B cell (primary cell): ENCODE data around the gene MAN1B1. TPM values are rescaled to one million over a fixed set of nuclear protein-coding genes. Genes with fewer than 3 reads are reported as not detected.
A peak's percentile ranks its signal among the peaks of the same experiment; 100 is the strongest.

Experiments used
- ATAC-seq: fragments of 200-7000 bp; cut with Tn5 transposase; one replicate; pipeline ENCODE4 v1.10.0; 2021; ENCODE audit warnings: low read depth, mild to moderate bottlenecking, moderate number of reproducible peaks, moderate library complexity
- CTCF ChIA-PET: fragments of 350-600 bp; sonication (Branson Sonifier 250); formaldehyde crosslinking; loops from one replicate; lab custom pipeline; 2021; ENCODE audit warnings: antibody characterized with exemption, inconsistent platforms; lab: Charles Lee
- POLR2A ChIA-PET: fragments of 350-600 bp; sonication (Branson Sonifier 250); formaldehyde crosslinking; loops from one replicate; lab custom pipeline; 2021; ENCODE audit warnings: antibody characterized with exemption; lab: Charles Lee
- DNase-seq: peaks from one replicate; pipeline ENCODE4 v3.0.0; 2013
- H2AFZ ChIP-seq: 2 replicates; pipeline ENCODE4 v1.6.1; 2012; ENCODE audit warnings: mild to moderate bottlenecking, low read depth, low read length; ENCODE audit not compliant: insufficient read depth, poor library complexity, severe bottlenecking
- H3K27ac ChIP-seq, 2 donors: 1 replicate in 1 of 2; 2 replicates in 1 of 2; pipeline ENCODE4 v1.5.1; 2012 to 2013; ENCODE audit warnings: low read length in 2 of 2, mild to moderate bottlenecking in 2 of 2, moderate library complexity in 1 of 2
- H3K27me3 ChIP-seq, 4 experiments: fragments of 200-600 bp in 1 of 4; sonication (generic) in 1 of 4; replicated peaks in 1 of 4; 1 replicate in 2 of 4; 2 replicates in 2 of 4; pipeline versions ENCODE4 v1.6.1 to v1.7.0; 2013 to 2016; ENCODE audit warnings: low read length in 3 of 4, mild to moderate bottlenecking in 2 of 4, mixed read lengths in 1 of 4, moderate library complexity in 1 of 4; ENCODE audit not compliant: insufficient read depth in 4 of 4, control insufficient read depth in 3 of 4; ENCODE audit errors: control extremely low read depth in 1 of 4
- H3K36me3 ChIP-seq, 2 experiments: replicated peaks in 1 of 2; 1 replicate in 1 of 2; 2 replicates in 1 of 2; pipeline versions ENCODE4 v1.6.1 to v1.7.1; 2013; ENCODE audit warnings: low read length in 1 of 2; ENCODE audit not compliant: insufficient read depth in 2 of 2, control insufficient read depth in 1 of 2; ENCODE audit errors: control extremely low read depth in 1 of 2, extremely low read depth in 1 of 2
- H3K4me1 ChIP-seq, 2 donors: fragments of 200-600 bp in 1 of 2; sonication (generic) in 1 of 2; 1 replicate in 1 of 2; 2 replicates in 1 of 2; pipeline versions ENCODE4 v1.5.1 to v1.6.1; 2013 to 2017; ENCODE audit warnings: low read length in 2 of 2; ENCODE audit not compliant: control insufficient read depth in 2 of 2, insufficient read depth in 2 of 2
- H3K4me2 ChIP-seq: replicated peaks from 2 replicates; pipeline ENCODE3; 2012; ENCODE audit warnings: mild to moderate bottlenecking, low read depth, low read length; ENCODE audit not compliant: poor library complexity, severe bottlenecking
- H3K4me3 ChIP-seq, 5 experiments: fragments of 200-600 bp in 1 of 5; sonication (generic) in 1 of 5; 1 replicate in 3 of 5; 2 replicates in 2 of 5; pipeline versions ENCODE4 v1.5.1 to v1.7.0; 2011 to 2016; ENCODE audit warnings: low read length in 4 of 5, mild to moderate bottlenecking in 4 of 5, low read depth in 2 of 5, control low read depth in 1 of 5, moderate library complexity in 1 of 5; ENCODE audit not compliant: insufficient read depth in 1 of 5; ENCODE audit errors: control extremely low read depth in 1 of 5, extremely low read depth in 1 of 5
- H3K79me2 ChIP-seq: fragments of 200-600 bp; sonication (generic); one replicate; pipeline ENCODE4 v1.6.0; 2016; ENCODE audit warnings: low read length; ENCODE audit not compliant: control insufficient read depth, insufficient read depth
- H3K9ac ChIP-seq: fragments of 200-600 bp; sonication (generic); 2 replicates; pipeline ENCODE4 v1.6.1; 2017; ENCODE audit warnings: mild to moderate bottlenecking, low read length, moderate library complexity
- H3K9me3 ChIP-seq, 3 donors: one replicate each; pipeline versions ENCODE4 v1.6.1 to v1.7.1; 2013; ENCODE audit warnings: low read length in 2 of 3; ENCODE audit not compliant: control insufficient read depth in 2 of 3, insufficient read depth in 1 of 3; ENCODE audit errors: control extremely low read depth in 1 of 3
- H4K20me1 ChIP-seq: 2 replicates; pipeline ENCODE4 v1.6.0; 2012; ENCODE audit warnings: mild to moderate bottlenecking, low read length; ENCODE audit not compliant: insufficient read depth, control insufficient read depth, poor library complexity, severe bottlenecking
- H3K27ac Mint-ChIP-seq: one replicate; pipeline ENCODE4 v1.8.0; 2021; ENCODE audit warnings: mixed read lengths
- H3K27me3 Mint-ChIP-seq: one replicate; pipeline ENCODE4 v1.8.0; 2021; ENCODE audit warnings: mixed read lengths
- H3K4me1 Mint-ChIP-seq: one replicate; pipeline ENCODE4 v1.8.0; 2021; ENCODE audit warnings: mixed read lengths
- H3K4me3 Mint-ChIP-seq: one replicate; pipeline ENCODE4 v1.8.0; 2021; ENCODE audit warnings: mixed read lengths
- H3K9me3 Mint-ChIP-seq: one replicate; pipeline ENCODE4 v1.8.0; 2022; ENCODE audit warnings: mixed read lengths; ENCODE audit not compliant: insufficient read depth
- CTCF ChIP-seq: fragments of 200-600 bp; IDR thresholded peaks from one replicate; pipeline ENCODE4 v1.8.0; 2022; ENCODE audit warnings: antibody characterized with exemption, mild to moderate bottlenecking
- EZH2 ChIP-seq: IDR thresholded peaks from 2 replicates; pipeline ENCODE4 v1.6.1; 2012; ENCODE audit warnings: borderline replicate concordance, low read depth, mild to moderate bottlenecking, moderate library complexity, low read length; ENCODE audit not compliant: insufficient read depth, poor library complexity, severe bottlenecking
- WGBS: methylation state at CpG from one replicate; pipeline ENCODE4 v1.1.5; 2013; ENCODE audit warnings: missing lambda C conversion rate; ENCODE audit not compliant: insufficient coverage; 5-methylcytosine and 5-hydroxymethylcytosine counted together
- intact Hi-C: fragments of 100-400 bp; cut with micrococcal nuclease; formaldehyde crosslinking; loops from one replicate; pipeline ENCODE4 v1.10.0; 2022
- polyA plus RNA-seq: library from polyadenylated mRNA; depleted of rRNA; stranded (reverse); fragments of >200 nt; gene quantifications from 2 replicates; pipeline ENCODE4 v1.2.3, GENCODE V29; 2012
- total RNA-seq, 2 donors: library from RNA; stranded (reverse); fragments of 120-200 nt in 1 of 2; gene quantifications; 1 replicate in 1 of 2; 2 replicates in 1 of 2; pipeline versions ENCODE4 v1.2.3 to v1.2.4, GENCODE V29; 2013 to 2022

MAN1B1 gene
- total and polyA plus RNA-seq, 2 donors (not counting 1 experiment from before 2014, with no cell fraction given): 47.0 to 68.4 TPM

- peaks cover 3% of the 10 kb centered on the region for H3K27me3 Mint-ChIP-seq
- ChIA-PET POLR2A (interaction anchor here (0.6 to 2.4 kb wide), 7 partner anchors 16 to 157 kb away, joined by 3 to 19 read pairs (median 4); partner anchors contain the start of genes FUT7, MAN1B1 and RNF224), CTCF (interaction anchor here (0.5 to 6.7 kb wide), 13 partner anchors 10 to 228 kb away, joined by 3 to 49 read pairs (median 4); partner anchors contain the start of genes ABCA2, AJM1, MAN1B1 and NPDC1)
- Histone ChIP-seq H2AFZ (peak within 1 kb of the TSS; percentile 76), H3K9ac (peak within 1 kb of the TSS; percentile 54), H3K79me2 (no peaks in the 10 kb centered on the region), H3K36me3 (no peaks in the 10 kb centered on the region), H3K4me2 (peak within 1 kb of the TSS; percentile 79), H3K4me1 (peaks cover 19 to 36% of the 10 kb centered on the region in 2 donors), H4K20me1 (peaks cover 8% of the 10 kb centered on the region), H3K27ac (no peak within 1 kb of the TSS), H3K4me3 (peak within 1 kb of the TSS in 4 of 5 experiments; percentile 36 to 47 (median 44)), H3K9me3 (peaks cover 0 to 7% (median 0%) of the 10 kb centered on the region in 3 donors), H3K27me3 (peaks cover 0 to 15% (median 1%) of the 10 kb centered on the region in 4 experiments)
- H3K9me3 Mint-ChIP-seq: no peaks in the 10 kb centered on the region
- H3K4me1 Mint-ChIP-seq: peaks cover 26% of the 10 kb centered on the region
- peak within 1 kb of the TSS; percentile 81 for H3K27ac Mint-ChIP-seq
- ATAC-seq (peak; percentile 85), DNase-seq (peak; percentile 93)
- under 1% methylated on average over 58 of the region's 74 CpGs for WGBS
- intact Hi-C loops: loop anchor here (1.0 to 5.0 kb wide), 3 partner anchors 16 to 130 kb away; partner anchors contain the start of genes FUT7, MAN1B1 and TPRN
- TF ChIP-seq CTCF (no peak), EZH2 (no peak)
- peak within 1 kb of the TSS; percentile 82 for H3K4me3 Mint-ChIP-seq
These were observed 16.4 kb upstream of the MAN1B1 start, which contains the start of gene SAPCD2 for GRCh38 chr9:137070201-137070905. TSS of gene SAPCD2 (minus strand) at chr9:137070557. CDS start at chr9:137070460, 97 bp downstream.
